ENCODE results near the gene FGF23.

FGF23 gene

DNA sequence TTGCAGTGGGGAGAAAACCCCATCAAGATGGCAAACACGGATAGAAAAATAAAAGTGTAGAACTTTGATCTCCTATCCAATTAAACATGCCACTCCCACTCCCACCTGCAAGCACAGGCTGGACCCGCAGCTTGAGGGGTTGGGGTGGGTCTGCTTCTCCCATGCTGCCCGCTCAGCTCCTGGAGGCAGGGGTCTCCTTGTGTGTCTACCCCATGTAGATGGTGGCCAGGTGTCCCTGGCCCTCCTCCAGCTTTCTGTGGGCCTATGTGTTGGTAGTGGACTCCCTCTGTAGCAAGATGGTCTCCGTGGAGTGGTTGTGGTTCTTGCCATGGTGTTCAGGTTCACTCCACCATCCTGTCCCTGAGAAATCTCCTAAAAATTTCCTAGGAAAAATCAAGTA is 23.5 kb upstream of the FGF23 start:
- H3K4me3 ChIP-seq (ENCODE audit: low read depth, low read length) = no peak overlapping the region
- no peak for DNase-seq (ENCODE audit: low read depth)
- TF ChIP-seq, protein P1, sequence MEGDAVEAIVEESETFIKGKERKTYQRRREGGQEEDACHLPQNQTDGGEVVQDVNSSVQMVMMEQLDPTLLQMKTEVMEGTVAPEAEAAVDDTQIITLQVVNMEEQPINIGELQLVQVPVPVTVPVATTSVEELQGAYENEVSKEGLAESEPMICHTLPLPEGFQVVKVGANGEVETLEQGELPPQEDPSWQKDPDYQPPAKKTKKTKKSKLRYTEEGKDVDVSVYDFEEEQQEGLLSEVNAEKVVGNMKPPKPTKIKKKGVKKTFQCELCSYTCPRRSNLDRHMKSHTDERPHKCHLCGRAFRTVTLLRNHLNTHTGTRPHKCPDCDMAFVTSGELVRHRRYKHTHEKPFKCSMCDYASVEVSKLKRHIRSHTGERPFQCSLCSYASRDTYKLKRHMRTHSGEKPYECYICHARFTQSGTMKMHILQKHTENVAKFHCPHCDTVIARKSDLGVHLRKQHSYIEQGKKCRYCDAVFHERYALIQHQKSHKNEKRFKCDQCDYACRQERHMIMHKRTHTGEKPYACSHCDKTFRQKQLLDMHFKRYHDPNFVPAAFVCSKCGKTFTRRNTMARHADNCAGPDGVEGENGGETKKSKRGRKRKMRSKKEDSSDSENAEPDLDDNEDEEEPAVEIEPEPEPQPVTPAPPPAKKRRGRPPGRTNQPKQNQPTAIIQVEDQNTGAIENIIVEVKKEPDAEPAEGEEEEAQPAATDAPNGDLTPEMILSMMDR (IDR thresholded peaks at IDR 0.05; ENCODE audit: control insufficient read depth, extremely low read depth, insufficient read depth) = no peak

DNA sequence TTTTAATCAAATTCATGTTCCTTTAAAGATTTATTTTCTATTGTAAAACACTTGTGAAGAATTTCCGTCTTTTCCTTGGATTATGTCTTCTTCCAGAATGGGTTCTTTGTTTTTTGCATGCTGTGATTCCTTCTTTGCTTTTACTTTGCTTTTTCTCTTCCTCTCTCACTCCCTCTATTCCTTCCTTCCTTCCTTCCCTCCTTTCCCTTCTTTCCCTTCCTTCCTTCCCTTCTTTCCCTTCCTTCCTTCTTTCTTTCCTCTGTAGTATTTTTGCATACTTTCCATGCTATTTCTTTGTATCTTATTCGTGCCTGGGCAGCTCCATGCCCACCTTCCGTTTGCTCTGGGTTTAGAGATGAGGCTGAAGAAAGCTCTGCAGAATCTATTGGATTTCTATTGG is 21.6 kb upstream of the FGF23 start:
- no peak overlapping the region for H3K4me3 ChIP-seq (ENCODE audit: low read depth, low read length)
- no peak for DNase-seq (ENCODE audit: low read depth)
- TF ChIP-seq, protein P1 (IDR thresholded peaks at IDR 0.05; ENCODE audit: control insufficient read depth, extremely low read depth, insufficient read depth) = no peak

DNA sequence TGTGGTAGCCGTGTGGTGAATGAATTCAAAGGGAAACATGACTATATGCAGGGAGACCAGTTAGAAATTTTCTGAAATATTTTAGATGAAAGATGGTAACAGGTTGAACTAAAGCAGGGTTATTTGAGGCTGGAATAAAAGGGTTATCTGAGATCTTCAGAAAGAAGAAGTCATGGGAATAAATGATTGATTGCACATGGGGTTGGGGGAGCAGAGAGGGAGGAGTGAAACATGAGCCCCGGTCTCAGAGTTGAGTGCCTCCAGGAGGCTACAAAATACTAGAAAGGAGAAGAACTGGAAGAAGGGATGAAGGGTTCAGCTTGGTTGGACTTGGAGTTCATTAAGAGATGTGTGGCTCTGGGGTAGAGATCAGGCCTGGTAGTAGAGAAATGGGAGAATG is 16.3 kb upstream of the FGF23 start:
- H3K4me3 ChIP-seq (ENCODE audit: low read depth, low read length) = no peak overlapping the region
- no peak for DNase-seq (ENCODE audit: low read depth)
- TF ChIP-seq, protein P1 (IDR thresholded peaks at IDR 0.05; ENCODE audit: control insufficient read depth, extremely low read depth, insufficient read depth) = no peak

DNA sequence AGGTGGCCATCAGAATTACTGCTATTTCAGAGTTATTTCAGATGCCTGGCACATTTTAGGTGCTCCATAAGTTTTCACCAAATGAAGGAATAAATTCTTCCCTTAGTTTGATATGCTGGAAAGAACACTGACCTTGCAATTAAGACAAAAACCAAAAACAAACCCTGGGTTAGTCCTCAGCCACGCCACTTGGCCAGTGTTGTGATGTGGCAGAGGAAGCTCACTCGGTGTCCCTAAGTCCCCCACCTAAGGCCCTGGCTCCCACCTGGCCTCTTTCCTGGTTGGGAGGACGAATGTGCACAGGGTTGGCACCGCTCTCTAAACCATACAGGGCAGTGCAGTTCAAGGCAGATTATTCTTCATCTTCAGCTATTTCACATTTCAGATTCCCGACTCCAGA is 13.7 kb upstream of the FGF23 start:
- DNase-seq (ENCODE audit: low read depth) = no peak
- TF ChIP-seq, protein P1 (IDR thresholded peaks at IDR 0.05; ENCODE audit: control insufficient read depth, extremely low read depth, insufficient read depth) = no peak
- no peak overlapping the region for H3K4me3 ChIP-seq (ENCODE audit: low read depth, low read length)

DNA sequence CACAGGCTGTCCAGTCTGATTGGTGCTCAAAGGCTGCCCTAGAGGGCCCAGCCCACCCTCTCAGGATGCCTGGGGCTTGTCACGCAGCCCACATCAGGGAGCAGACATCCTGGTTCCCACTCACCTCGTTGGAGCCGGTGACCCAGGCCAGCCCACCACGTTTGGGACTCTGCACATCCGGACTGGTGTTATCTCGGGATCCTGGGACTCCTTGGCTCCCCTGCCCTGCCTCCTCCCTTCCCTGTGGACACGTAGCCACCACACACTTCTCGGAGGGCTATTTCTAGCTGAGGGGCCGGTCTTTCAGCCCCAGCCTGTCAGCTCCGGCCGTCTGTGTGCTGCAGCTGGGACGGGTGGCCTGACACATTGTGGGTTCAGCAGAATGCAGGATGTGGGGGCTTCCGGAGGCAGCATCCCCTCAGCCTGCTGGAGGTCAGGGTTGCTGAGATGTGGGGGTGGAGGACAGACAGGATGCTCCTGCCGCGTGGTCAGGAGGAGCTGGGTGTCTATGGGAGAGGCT is 12.8 kb upstream of the FGF23 start:
- no peak for DNase-seq (ENCODE audit: low read depth)
- H3K4me3 ChIP-seq (ENCODE audit: low read depth, low read length) = no peak overlapping the region
- TF ChIP-seq, protein P1 (IDR thresholded peaks at IDR 0.05; ENCODE audit: control insufficient read depth, extremely low read depth, insufficient read depth) = no peak

DNA sequence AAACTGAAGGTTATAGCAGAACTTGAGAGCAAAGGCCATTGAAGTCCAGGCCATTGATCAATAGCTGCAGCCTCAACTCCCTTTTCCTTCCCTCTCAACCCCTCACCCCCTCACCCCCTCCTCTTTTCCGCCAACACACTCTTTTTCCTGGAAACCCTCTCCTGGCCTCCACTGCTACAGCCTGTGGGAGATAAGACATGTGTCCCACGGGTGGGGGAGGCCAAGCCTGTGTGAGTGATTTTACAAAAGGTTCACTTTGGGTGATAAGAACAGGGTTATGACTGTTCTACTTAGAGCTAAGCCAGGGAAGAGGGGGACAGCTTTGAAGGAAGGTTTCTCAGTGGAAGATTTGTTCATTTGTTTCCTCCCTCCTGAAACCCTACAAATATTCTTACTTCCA is 9.2 kb upstream of the FGF23 start:
- no peak for DNase-seq (ENCODE audit: low read depth)
- TF ChIP-seq, protein P1 (IDR thresholded peaks at IDR 0.05; ENCODE audit: control insufficient read depth, extremely low read depth, insufficient read depth) = no peak
- no peak overlapping the region for H3K4me3 ChIP-seq (ENCODE audit: low read depth, low read length)

DNA sequence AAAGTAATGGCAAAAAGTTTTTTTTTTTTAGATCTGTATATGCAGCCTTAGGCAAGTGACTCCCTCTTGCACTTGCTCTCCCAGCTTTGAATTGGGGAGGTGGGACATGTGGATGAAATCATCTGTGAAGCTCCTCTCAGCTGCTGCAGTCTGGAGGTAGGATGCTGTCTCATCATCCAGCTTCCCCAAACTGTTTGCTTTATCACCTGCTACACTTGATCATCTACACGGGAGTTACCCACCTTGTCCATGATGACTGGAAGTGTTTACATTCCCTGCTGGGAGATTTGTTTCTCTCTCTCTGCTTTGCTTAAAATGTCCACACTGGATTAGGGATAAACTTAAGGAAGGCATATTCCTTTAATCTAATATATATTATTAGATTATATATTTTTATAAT is 8.5 kb upstream of the FGF23 start:
- DNase-seq (ENCODE audit: low read depth) = no peak
- TF ChIP-seq, protein P1 (IDR thresholded peaks at IDR 0.05; ENCODE audit: control insufficient read depth, extremely low read depth, insufficient read depth) = no peak
- no peak overlapping the region for H3K4me3 ChIP-seq (ENCODE audit: low read depth, low read length)
